Testis (tissue), 2 donors: ENCODE results near the gene GRIN2C.

Experiments used
- CTCF ChIP-seq, 3 experiments: fragments of 450-650 bp in 2 of 3; fragments of 200-600 bp in 1 of 3; sonication (generic) in 1 of 3; IDR thresholded peaks; one replicate each; pipeline ENCODE4 v1.5.1; 2016 to 2019; ENCODE audit warnings: antibody characterized with exemption in 3 of 3, mild to moderate bottlenecking in 2 of 3, moderate library complexity in 1 of 3
- POLR2A ChIP-seq: fragments of 450-650 bp; IDR thresholded peaks from one replicate; pipeline ENCODE4 v1.6.1; 2017; ENCODE audit warnings: antibody characterized with exemption, mild to moderate bottlenecking, moderate library complexity

- no peak for TF ChIP-seq CTCF (IDR thresholded peaks at IDR 0.05)
- no peak for TF ChIP-seq POLR2A
Observed at GRCh38 chr17:74801896-74802295, 57.8 kb downstream of the GRIN2C start.
